HepG2 (cell line): Measurements from ENCODE around the gene RAD9A. TPM values are rescaled to one million over a fixed set of nuclear protein-coding genes. Genes with fewer than 3 reads are reported as not detected.

Source experiments
- AHR ChIP-seq: IDR thresholded peaks from 2 replicates; pipeline ENCODE4 v1.6.1; 2018; ENCODE audit warnings: missing genetic modification reagents, missing compliant biosample characterization
- CBX1 ChIP-seq: IDR thresholded peaks from one replicate; pipeline ENCODE4 v1.6.1; 2016; ENCODE audit warnings: antibody characterized with exemption, low read depth
- CREB1 ChIP-seq, 2 experiments: fragments of 450-650 bp in 1 of 2; IDR thresholded peaks; 2 replicates each; pipeline ENCODE4 v1.6.1; 2016 to 2017; ENCODE audit warnings: control low read depth in 1 of 2, mild to moderate bottlenecking in 1 of 2, missing compliant biosample characterization in 1 of 2, missing genetic modification characterization in 1 of 2
- ETV6 ChIP-seq: sonication (generic); formaldehyde crosslinking; conservative IDR thresholded peaks from 2 replicates; pipeline ENCODE4 v1.4.0; 2020; ENCODE audit warnings: missing genetic modification reagents
- FOSL1 ChIP-seq: sonication (generic); formaldehyde crosslinking; IDR thresholded peaks from 2 replicates; pipeline ENCODE4 v1.9.0; 2021; ENCODE audit warnings: missing genetic modification reagents, borderline replicate concordance
- HIVEP1 ChIP-seq: sonication (generic); formaldehyde crosslinking; IDR thresholded peaks from 2 replicates; pipeline ENCODE4 v1.4.0; 2020; ENCODE audit warnings: mild to moderate bottlenecking, missing genetic modification reagents
- HNRNPL ChIP-seq: fragments of 200-400 bp; formaldehyde crosslinking; IDR thresholded peaks from 2 replicates; pipeline ENCODE4 v1.6.1; 2017; ENCODE audit warnings: mild to moderate bottlenecking, low read depth, low read length
- MAZ ChIP-seq, 2 experiments: sonication (generic) in 1 of 2; formaldehyde crosslinking in 1 of 2; IDR thresholded peaks; 2 replicates each; pipeline versions ENCODE4 v1.5.0 to v1.6.1; 2012 to 2020; ENCODE audit warnings: low read depth in 2 of 2, mild to moderate bottlenecking in 2 of 2, borderline replicate concordance in 1 of 2, improper control_type of control experiment in 1 of 2, low read length in 1 of 2, missing genetic modification reagents in 1 of 2, moderate library complexity in 1 of 2
- NFRKB ChIP-seq: fragments of 450-650 bp; IDR thresholded peaks from 2 replicates; pipeline ENCODE4 v1.6.1; 2017
- RAD21 ChIP-seq: fragments of 450-650 bp; formaldehyde crosslinking; IDR thresholded peaks from 2 replicates; pipeline ENCODE4 v1.5.0; 2020; ENCODE audit warnings: mild to moderate bottlenecking
- SAP130 ChIP-seq: IDR thresholded peaks from 2 replicates; pipeline ENCODE4 v1.6.1; 2016; ENCODE audit warnings: low read depth
- SP1 ChIP-seq, 2 experiments: fragments of 450-650 bp in 1 of 2; sonication (generic) in 1 of 2; formaldehyde crosslinking in 1 of 2; IDR thresholded peaks; 2 replicates each; pipeline versions ENCODE4 v1.4.0 to v1.6.1; 2016 to 2020; ENCODE audit warnings: missing genetic modification reagents in 1 of 2
- ZFY ChIP-seq: sonication (generic); formaldehyde crosslinking; IDR thresholded peaks from 2 replicates; pipeline ENCODE4 v1.4.0; 2020; ENCODE audit warnings: missing genetic modification reagents
- ZNF160 ChIP-seq: sonication (generic); formaldehyde crosslinking; IDR thresholded peaks from 2 replicates; pipeline ENCODE4 v1.8.0; 2022; ENCODE audit warnings: mild to moderate bottlenecking, inconsistent platforms, missing genetic modification reagents
- ZNF205 ChIP-seq: IDR thresholded peaks from 2 replicates; pipeline ENCODE4 v1.6.1; 2018; ENCODE audit warnings: missing biosample characterization, missing genetic modification reagents
- ZNF331 ChIP-seq: sonication (generic); formaldehyde crosslinking; IDR thresholded peaks from 2 replicates; pipeline ENCODE4 v1.4.0; 2020; ENCODE audit warnings: missing genetic modification reagents
- ZNF446 ChIP-seq: sonication (generic); formaldehyde crosslinking; IDR thresholded peaks from 2 replicates; pipeline ENCODE4 v1.5.0; 2020; ENCODE audit warnings: mild to moderate bottlenecking, missing genetic modification reagents
- ZSCAN21 ChIP-seq: sonication (generic); formaldehyde crosslinking; IDR thresholded peaks from 2 replicates; pipeline ENCODE4 v1.8.0; 2022; ENCODE audit warnings: mild to moderate bottlenecking, missing genetic modification reagents, moderate library complexity, borderline replicate concordance
- polyA plus RNA-seq, 8 experiments: library from polyadenylated mRNA; depleted of rRNA in 3 of 8; stranded (reverse) in 7 of 8; unstranded in 1 of 8; fragments of >200 nt; fragmentation: Illumina TruSeq in 4 of 8; extraction: Trizol in 4 of 8; gene quantifications; 2 replicates each; pipeline versions ENCODE4 v1.2.1 to v1.2.3, GENCODE V29; 2011 to 2016; ENCODE audit warnings: low read depth in 4 of 8, missing spikeins in 1 of 8, mixed read lengths in 1 of 8; ENCODE audit not compliant: insufficient read depth in 1 of 8
- total RNA-seq, 5 experiments: library from RNA; depleted of rRNA; stranded (reverse); fragments of >200 nt; fragmentation: Illumina TruSeq; extraction: Trizol; gene quantifications; 2 replicates each; pipeline ENCODE4 v1.2.3, GENCODE V29; 2016; ENCODE audit warnings: low read depth in 1 of 5
- TF ChIP-seq, protein P1 (sequence below): sonication (generic); formaldehyde crosslinking; IDR thresholded peaks from 2 replicates; pipeline ENCODE4 v1.4.0; 2020; ENCODE audit warnings: missing genetic modification reagents
- TF ChIP-seq, protein P2 (sequence below): IDR thresholded peaks from 2 replicates; pipeline ENCODE4 v1.6.1; 2018; ENCODE audit warnings: missing genetic modification reagents
- TF ChIP-seq, protein P3 (sequence below): sonication (generic); formaldehyde crosslinking; IDR thresholded peaks from 2 replicates; pipeline ENCODE4 v1.4.0; 2020; ENCODE audit warnings: missing genetic modification reagents

The RAD9A gene
- total and polyA plus RNA-seq, 2 of the 13 experiments (the other 11 are each of a cell fraction or from before 2014, with no cell fraction given): 10.1 to 15.7 TPM

DNA sequence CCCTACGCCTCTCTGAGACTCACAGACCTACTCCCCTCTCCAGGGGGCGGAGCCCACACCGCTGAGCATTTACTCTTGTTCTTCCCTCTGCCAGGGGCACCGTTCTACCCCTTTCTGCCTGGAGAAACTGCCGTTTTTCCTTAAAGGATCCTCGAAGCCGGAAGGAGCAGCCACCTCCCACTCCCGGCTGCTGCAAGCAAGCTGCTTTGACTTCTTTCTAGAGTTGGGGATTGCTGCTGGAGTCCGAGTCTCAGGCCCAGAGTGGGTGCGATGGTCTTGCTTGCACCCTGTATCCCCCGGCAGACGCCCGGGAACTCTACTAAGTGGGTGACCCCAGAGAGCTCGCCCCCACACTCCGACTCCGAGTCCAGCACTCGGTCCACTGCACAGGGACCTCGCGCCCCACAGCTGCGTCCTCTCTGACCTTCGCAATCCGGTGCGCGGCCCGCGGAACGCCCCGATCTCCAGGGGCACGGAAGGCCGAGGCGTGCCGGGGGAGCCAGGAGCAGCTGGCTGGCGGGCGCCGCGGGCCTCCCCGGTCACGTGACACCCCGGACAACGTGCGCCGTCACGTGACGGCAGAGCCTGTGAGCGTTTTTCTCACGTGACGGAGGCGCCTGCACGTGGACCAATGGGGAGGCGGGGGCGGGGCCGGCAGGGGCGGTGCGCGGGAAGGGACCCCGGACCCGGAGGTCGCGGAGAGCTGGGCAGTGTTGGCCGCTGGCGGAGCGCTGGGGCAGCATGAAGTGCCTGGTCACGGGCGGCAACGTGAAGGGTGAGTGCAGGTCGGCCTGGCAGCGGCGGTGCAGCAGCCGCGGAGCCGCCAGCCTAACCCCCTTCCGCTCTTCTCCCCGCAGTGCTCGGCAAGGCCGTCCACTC is at the start of gene RAD9A (continued):
- TF ChIP-seq, protein P1, sequence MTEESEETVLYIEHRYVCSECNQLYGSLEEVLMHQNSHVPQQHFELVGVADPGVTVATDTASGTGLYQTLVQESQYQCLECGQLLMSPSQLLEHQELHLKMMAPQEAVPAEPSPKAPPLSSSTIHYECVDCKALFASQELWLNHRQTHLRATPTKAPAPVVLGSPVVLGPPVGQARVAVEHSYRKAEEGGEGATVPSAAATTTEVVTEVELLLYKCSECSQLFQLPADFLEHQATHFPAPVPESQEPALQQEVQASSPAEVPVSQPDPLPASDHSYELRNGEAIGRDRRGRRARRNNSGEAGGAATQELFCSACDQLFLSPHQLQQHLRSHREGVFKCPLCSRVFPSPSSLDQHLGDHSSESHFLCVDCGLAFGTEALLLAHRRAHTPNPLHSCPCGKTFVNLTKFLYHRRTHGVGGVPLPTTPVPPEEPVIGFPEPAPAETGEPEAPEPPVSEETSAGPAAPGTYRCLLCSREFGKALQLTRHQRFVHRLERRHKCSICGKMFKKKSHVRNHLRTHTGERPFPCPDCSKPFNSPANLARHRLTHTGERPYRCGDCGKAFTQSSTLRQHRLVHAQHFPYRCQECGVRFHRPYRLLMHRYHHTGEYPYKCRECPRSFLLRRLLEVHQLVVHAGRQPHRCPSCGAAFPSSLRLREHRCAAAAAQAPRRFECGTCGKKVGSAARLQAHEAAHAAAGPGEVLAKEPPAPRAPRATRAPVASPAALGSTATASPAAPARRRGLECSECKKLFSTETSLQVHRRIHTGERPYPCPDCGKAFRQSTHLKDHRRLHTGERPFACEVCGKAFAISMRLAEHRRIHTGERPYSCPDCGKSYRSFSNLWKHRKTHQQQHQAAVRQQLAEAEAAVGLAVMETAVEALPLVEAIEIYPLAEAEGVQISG (CRISPR knock-in tag): peak; percentile 72
- peak; percentile 66; the same call in 1 of the 2 replicates for TF ChIP-seq AHR (CRISPR knock-in tag)
- TF ChIP-seq HNRNPL: no peak
- peak; percentile 97 for TF ChIP-seq HIVEP1
- TF ChIP-seq, protein P2, sequence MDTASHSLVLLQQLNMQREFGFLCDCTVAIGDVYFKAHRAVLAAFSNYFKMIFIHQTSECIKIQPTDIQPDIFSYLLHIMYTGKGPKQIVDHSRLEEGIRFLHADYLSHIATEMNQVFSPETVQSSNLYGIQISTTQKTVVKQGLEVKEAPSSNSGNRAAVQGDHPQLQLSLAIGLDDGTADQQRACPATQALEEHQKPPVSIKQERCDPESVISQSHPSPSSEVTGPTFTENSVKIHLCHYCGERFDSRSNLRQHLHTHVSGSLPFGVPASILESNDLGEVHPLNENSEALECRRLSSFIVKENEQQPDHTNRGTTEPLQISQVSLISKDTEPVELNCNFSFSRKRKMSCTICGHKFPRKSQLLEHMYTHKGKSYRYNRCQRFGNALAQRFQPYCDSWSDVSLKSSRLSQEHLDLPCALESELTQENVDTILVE (CRISPR knock-in tag): no peak; the same call in 1 of the 2 replicates
- no peak for TF ChIP-seq NFRKB
- no peak; the same call in 1 of the 2 replicates for TF ChIP-seq ETV6 (CRISPR knock-in tag)
- TF ChIP-seq ZFY (CRISPR knock-in tag): peak; percentile 95
- no peak for TF ChIP-seq ZNF160
- TF ChIP-seq, protein P3, sequence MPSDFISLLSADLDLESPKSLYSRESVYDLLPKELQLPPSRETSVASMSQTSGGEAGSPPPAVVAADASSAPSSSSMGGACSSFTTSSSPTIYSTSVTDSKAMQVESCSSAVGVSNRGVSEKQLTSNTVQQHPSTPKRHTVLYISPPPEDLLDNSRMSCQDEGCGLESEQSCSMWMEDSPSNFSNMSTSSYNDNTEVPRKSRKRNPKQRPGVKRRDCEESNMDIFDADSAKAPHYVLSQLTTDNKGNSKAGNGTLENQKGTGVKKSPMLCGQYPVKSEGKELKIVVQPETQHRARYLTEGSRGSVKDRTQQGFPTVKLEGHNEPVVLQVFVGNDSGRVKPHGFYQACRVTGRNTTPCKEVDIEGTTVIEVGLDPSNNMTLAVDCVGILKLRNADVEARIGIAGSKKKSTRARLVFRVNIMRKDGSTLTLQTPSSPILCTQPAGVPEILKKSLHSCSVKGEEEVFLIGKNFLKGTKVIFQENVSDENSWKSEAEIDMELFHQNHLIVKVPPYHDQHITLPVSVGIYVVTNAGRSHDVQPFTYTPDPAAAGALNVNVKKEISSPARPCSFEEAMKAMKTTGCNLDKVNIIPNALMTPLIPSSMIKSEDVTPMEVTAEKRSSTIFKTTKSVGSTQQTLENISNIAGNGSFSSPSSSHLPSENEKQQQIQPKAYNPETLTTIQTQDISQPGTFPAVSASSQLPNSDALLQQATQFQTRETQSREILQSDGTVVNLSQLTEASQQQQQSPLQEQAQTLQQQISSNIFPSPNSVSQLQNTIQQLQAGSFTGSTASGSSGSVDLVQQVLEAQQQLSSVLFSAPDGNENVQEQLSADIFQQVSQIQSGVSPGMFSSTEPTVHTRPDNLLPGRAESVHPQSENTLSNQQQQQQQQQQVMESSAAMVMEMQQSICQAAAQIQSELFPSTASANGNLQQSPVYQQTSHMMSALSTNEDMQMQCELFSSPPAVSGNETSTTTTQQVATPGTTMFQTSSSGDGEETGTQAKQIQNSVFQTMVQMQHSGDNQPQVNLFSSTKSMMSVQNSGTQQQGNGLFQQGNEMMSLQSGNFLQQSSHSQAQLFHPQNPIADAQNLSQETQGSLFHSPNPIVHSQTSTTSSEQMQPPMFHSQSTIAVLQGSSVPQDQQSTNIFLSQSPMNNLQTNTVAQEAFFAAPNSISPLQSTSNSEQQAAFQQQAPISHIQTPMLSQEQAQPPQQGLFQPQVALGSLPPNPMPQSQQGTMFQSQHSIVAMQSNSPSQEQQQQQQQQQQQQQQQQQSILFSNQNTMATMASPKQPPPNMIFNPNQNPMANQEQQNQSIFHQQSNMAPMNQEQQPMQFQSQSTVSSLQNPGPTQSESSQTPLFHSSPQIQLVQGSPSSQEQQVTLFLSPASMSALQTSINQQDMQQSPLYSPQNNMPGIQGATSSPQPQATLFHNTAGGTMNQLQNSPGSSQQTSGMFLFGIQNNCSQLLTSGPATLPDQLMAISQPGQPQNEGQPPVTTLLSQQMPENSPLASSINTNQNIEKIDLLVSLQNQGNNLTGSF: peak; percentile 57
- no peak for TF ChIP-seq FOSL1
- 0 out of 2 replicates have a peak, but pooled peaks have one; percentile 34 for TF ChIP-seq RAD21
- peak; percentile 87 for TF ChIP-seq CREB1 (IDR thresholded peaks at IDR 0.05)
- no peak for TF ChIP-seq CREB1 (CRISPR knock-in tag; IDR thresholded peaks at IDR 0.05)
- TF ChIP-seq ZNF331 (CRISPR knock-in tag): peak; percentile 68
- TF ChIP-seq SP1 (IDR thresholded peaks at IDR 0.05): no peak
- peak; percentile 89 for TF ChIP-seq SP1 (CRISPR knock-in tag; IDR thresholded peaks at IDR 0.05)
- peak; percentile 97 for TF ChIP-seq ZNF446
- TF ChIP-seq ZNF205 (CRISPR knock-in tag): no peak
- TF ChIP-seq ZSCAN21 (CRISPR knock-in tag): peak; percentile 96
- TF ChIP-seq CBX1: no peak
- no peak for TF ChIP-seq MAZ (IDR thresholded peaks at IDR 0.05; ENCODE audit: borderline replicate concordance, low read depth, low read length)
- TF ChIP-seq MAZ (CRISPR knock-in tag; IDR thresholded peaks at IDR 0.05; ENCODE audit: low read depth): 0 out of 2 replicates have a peak, but pooled peaks have one; percentile 2
- peak; percentile 99 for TF ChIP-seq SAP130
